HG03066 (cell line): ENCODE measurements around the gene ADPGK.
"Not testable (repeated sequence)": the region's sequence is repeated elsewhere in the genome, so short reads cannot be mapped to it uniquely, and the experiment has no call there.

ENCODE experiments used
- ATAC-seq: cut with Tn5 transposase; IDR thresholded peaks from one replicate; pipeline ENCODE4 v1.9.1; 2021; ENCODE audit warnings: low read depth; ENCODE audit not compliant: unreplicated experiment

Gene ADPGK

GRCh38 chr15:72751751-72752455 lies 31.7 kb downstream of the ADPGK start:
- no peak for ATAC-seq

GRCh38 chr15:72749700-72750099 lies 33.9 kb downstream of the ADPGK start:
- no peak for ATAC-seq

- peak; percentile 85 for ATAC-seq
Measured at GRCh38 chr15:72740219-72740618, 43.3 kb downstream of the ADPGK start.

- ATAC-seq, result no peak
Measured at GRCh38 chr15:72737723-72738122, 45.8 kb downstream of the ADPGK start.

- ATAC-seq, result no peak
Measured at GRCh38 chr15:72737061-72737460, 46.5 kb downstream of the ADPGK start.

- no peak for ATAC-seq
Measured at GRCh38 chr15:72735111-72735510, 48.4 kb downstream of the ADPGK start.

GRCh38 chr15:72733941-72734738 lies 49.4 kb downstream of the ADPGK start:
- ATAC-seq, result no peak

GRCh38 chr15:72732516-72732915 lies 51.0 kb downstream of the ADPGK start:
- ATAC-seq, result no peak

- ATAC-seq, result no peak
Measured at GRCh38 chr15:72732086-72732485, 51.5 kb downstream of the ADPGK start.

GRCh38 chr15:72728821-72729220 lies 54.7 kb downstream of the ADPGK start:
- no peak for ATAC-seq

- ATAC-seq, result not testable (repeated sequence)
Measured at GRCh38 chr15:72728249-72728648, 55.3 kb downstream of the ADPGK start.

- no peak for ATAC-seq
Measured at GRCh38 chr15:72727154-72727553, 56.4 kb downstream of the ADPGK start.

- ATAC-seq, result not testable (repeated sequence)
Measured at GRCh38 chr15:72725851-72726250, 57.7 kb downstream of the ADPGK start.

GRCh38 chr15:72725446-72725845 lies 58.1 kb downstream of the ADPGK start:
- no peak for ATAC-seq

GRCh38 chr15:72724028-72724427 lies 59.5 kb downstream of the ADPGK start:
- no peak for ATAC-seq

- ATAC-seq, result no peak
Measured at GRCh38 chr15:72722071-72722696, 61.4 kb downstream of the ADPGK start.

- not testable (repeated sequence) for ATAC-seq
Measured at GRCh38 chr15:72708551-72709303, 74.8 kb downstream of the ADPGK start.

- no peak for ATAC-seq
Measured at GRCh38 chr15:72706266-72706665, 77.3 kb downstream of the ADPGK start.
